Spleen (tissue), 11 donors: Measurements from ENCODE around the gene SYTL1. TPM values are rescaled to one million over a fixed set of nuclear protein-coding genes. Genes with fewer than 3 reads are reported as not detected.
A peak's percentile ranks its signal among the peaks of the same experiment; 100 is the strongest.

Experiments used
- DNase-seq: peaks from one replicate; pipeline ENCODE4 v3.0.0-alpha.2; 2020
- H3K27ac ChIP-seq, 8 donors: fragments of 200-600 bp; sonication (generic) in 7 of 8; 1 replicate in 4 of 8; 2 replicates in 4 of 8; pipeline versions ENCODE4 v1.5.0 to v1.8.0; 2016 to 2021; ENCODE audit warnings: inconsistent platforms in 4 of 8, mild to moderate bottlenecking in 4 of 8, moderate library complexity in 1 of 8
- H3K27me3 ChIP-seq, 7 donors: fragments of 200-600 bp; sonication (generic) in 6 of 7; replicated peaks in 1 of 7; 1 replicate in 4 of 7; 2 replicates in 3 of 7; pipeline versions ENCODE4 v1.5.0 to v1.8.0; 2016 to 2021; ENCODE audit warnings: inconsistent platforms in 3 of 7, mild to moderate bottlenecking in 1 of 7
- H3K36me3 ChIP-seq, 6 donors: fragments of 200-600 bp; sonication (generic) in 5 of 6; 1 replicate in 4 of 6; 2 replicates in 2 of 6; pipeline versions ENCODE4 v1.5.0 to v1.8.0; 2016 to 2021; ENCODE audit warnings: inconsistent platforms in 2 of 6
- H3K4me1 ChIP-seq, 6 donors: fragments of 200-600 bp; sonication (generic) in 5 of 6; 1 replicate in 3 of 6; 2 replicates in 3 of 6; pipeline versions ENCODE4 v1.5.0 to v1.8.0; 2016 to 2021; ENCODE audit warnings: inconsistent platforms in 3 of 6
- H3K4me3 ChIP-seq, 8 donors: fragments of 200-600 bp; sonication (generic) in 7 of 8; 1 replicate in 4 of 8; 2 replicates in 4 of 8; pipeline versions ENCODE4 v1.5.0 to v1.8.0; 2016 to 2021; ENCODE audit warnings: inconsistent platforms in 4 of 8, mild to moderate bottlenecking in 4 of 8, moderate library complexity in 2 of 8
- H3K9me3 ChIP-seq, 8 donors: fragments of 200-600 bp; sonication (generic) in 7 of 8; 1 replicate in 4 of 8; 2 replicates in 4 of 8; pipeline versions ENCODE4 v1.5.0 to v1.8.0; 2016 to 2021; ENCODE audit warnings: inconsistent platforms in 4 of 8
- POLR2A ChIP-seq, 3 donors: fragments of 450-650 bp; IDR thresholded peaks; one replicate each; pipeline ENCODE4 v1.5.1; 2017; ENCODE audit warnings: antibody characterized with exemption in 3 of 3, mild to moderate bottlenecking in 1 of 3
- POLR2AphosphoS5 ChIP-seq, 3 donors: sonication (generic); formaldehyde crosslinking; IDR thresholded peaks; one replicate each; pipeline ENCODE4 v1.5.1; 2017; ENCODE audit warnings: antibody characterized with exemption in 3 of 3
- WGBS, 5 donors: extraction: QIAGEN DNeasy Blood & Tissue Kit in 3 of 5; methylation state at CpG; one replicate each; pipeline versions ENCODE4 v1.1.5 to v1.1.7; 2013 to 2018; 5-methylcytosine and 5-hydroxymethylcytosine counted together
- intact Hi-C: fragments of 100-400 bp; cut with DNase I; formaldehyde crosslinking; loops from one replicate; pipeline ENCODE4 v1.15.0; 2023; ENCODE audit warnings: low total_unique reads
- polyA plus RNA-seq, 3 donors: library from polyadenylated mRNA; stranded (reverse); fragments of 200-250 nt; gene quantifications; one replicate each; pipeline ENCODE4 v1.2.1, GENCODE V29; 2013
- total RNA-seq, 7 donors: library from RNA; depleted of rRNA in 3 of 7; stranded (reverse); fragments of >200 nt in 3 of 7; fragmentation: NEBNext Ultra II Directional in 4 of 7; extraction: Animal tissue kit (Norgen Biotek cat#: 25700) in 4 of 7; gene quantifications; one replicate each; pipeline versions ENCODE4 v1.1.0 to v1.2.1, GENCODE V29; 2016 to 2021
- TF ChIP-seq, protein P1 (sequence below), 11 experiments: fragments of 200-600 bp in 7 of 11; fragments of 450-650 bp in 4 of 11; sonication (generic) in 4 of 11; IDR thresholded peaks in 8 of 11; conservative IDR thresholded peaks in 3 of 11; 1 replicate in 7 of 11; 2 replicates in 4 of 11; pipeline versions ENCODE4 v1.4.0 to v1.8.0; 2016 to 2021; ENCODE audit warnings: antibody characterized with exemption in 11 of 11, inconsistent platforms in 4 of 11, mild to moderate bottlenecking in 1 of 11
- donor health status: healthy with polysubstance abuse.
- donor health status: DM: no; HTN: no; CAD: no; lungs with moderate emphysema.
- donor health status: DM: no; HTN: no; CAD: no.
- donor health status: Bipolar disorder and iron deficiency.
- donor health status: healthy.
- donor health status: DM: no; HTN: no; CAD: no.
- donor health status: DM: yes; HTN: yes; CAD: no.

SYTL1 gene
- total and polyA plus RNA-seq, 10 donors: 54.9 to 208 (median 76.4) TPM

DNA sequence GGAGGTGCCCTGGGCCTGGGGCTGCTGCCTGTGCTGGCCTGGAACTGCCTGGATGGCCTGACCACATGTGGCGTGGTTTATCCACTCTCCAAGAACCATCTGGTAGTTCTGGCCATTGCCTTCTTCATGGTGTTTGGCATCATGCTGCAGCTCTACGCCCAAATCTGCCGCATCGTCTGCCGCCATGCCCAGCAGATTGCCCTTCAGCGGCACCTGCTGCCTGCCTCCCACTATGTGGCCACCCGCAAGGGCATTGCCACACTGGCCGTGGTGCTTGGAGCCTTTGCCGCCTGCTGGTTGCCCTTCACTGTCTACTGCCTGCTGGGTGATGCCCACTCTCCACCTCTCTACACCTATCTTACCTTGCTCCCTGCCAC, 52.4 kb downstream of the SYTL1 start:
- DNase-seq: no peak
- no peak overlapping the region for H3K27ac ChIP-seq
- peaks cover 17 to 66% (median 35%) of the 10 kb centered on the region in 6 donors for H3K4me1 ChIP-seq
- 94 to 96% (median 95%) methylated on average over 9 of the region's 9 CpGs for WGBS, 5 donors
- H3K27me3 ChIP-seq: peaks cover 0 to 13% (median 0%) of the 10 kb centered on the region in 7 donors
- intact Hi-C loops: loop anchor here (5.0 kb wide), 1 partner anchor 37 kb away; no protein-coding TSS in a partner anchor
- no peaks in the 10 kb centered on the region for H3K36me3 ChIP-seq
- TF ChIP-seq POLR2A (IDR thresholded peaks at IDR 0.05) (no peak), POLR2AphosphoS5 (IDR thresholded peaks at IDR 0.05) (peak in 1 of 3 donors; percentile 59)
- TF ChIP-seq, protein P1, sequence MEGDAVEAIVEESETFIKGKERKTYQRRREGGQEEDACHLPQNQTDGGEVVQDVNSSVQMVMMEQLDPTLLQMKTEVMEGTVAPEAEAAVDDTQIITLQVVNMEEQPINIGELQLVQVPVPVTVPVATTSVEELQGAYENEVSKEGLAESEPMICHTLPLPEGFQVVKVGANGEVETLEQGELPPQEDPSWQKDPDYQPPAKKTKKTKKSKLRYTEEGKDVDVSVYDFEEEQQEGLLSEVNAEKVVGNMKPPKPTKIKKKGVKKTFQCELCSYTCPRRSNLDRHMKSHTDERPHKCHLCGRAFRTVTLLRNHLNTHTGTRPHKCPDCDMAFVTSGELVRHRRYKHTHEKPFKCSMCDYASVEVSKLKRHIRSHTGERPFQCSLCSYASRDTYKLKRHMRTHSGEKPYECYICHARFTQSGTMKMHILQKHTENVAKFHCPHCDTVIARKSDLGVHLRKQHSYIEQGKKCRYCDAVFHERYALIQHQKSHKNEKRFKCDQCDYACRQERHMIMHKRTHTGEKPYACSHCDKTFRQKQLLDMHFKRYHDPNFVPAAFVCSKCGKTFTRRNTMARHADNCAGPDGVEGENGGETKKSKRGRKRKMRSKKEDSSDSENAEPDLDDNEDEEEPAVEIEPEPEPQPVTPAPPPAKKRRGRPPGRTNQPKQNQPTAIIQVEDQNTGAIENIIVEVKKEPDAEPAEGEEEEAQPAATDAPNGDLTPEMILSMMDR (IDR thresholded peaks at IDR 0.05 in 8 of 11, conservative IDR thresholded peaks at IDR 0.05 in 3 of 11): no peak
- H3K9me3 ChIP-seq: no peaks in the 10 kb centered on the region
- H3K4me3 ChIP-seq: no peak overlapping the region

DNA sequence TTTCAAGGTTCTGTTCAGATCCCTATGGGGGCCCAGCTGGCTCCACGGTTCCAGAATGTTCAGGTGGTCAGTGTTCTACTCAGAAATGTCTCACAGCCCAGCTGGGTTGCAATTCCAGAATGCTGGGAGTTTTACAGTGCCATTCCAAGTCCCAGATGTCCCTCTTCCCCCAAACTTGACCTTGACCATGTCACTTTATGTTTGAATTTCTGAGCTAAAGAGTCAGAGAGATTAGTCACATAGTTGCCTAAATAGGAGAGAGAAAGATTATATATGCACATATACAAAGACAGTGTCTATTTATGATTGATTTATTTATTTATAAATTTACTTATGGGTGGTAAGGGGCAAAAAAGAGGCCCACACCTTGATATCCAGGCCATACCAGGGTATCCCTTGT, 53.1 kb downstream of the SYTL1 start:
- no peak overlapping the region for H3K27ac ChIP-seq
- no peak for TF ChIP-seq POLR2A (IDR thresholded peaks at IDR 0.05)
- TF ChIP-seq, protein P1 (IDR thresholded peaks at IDR 0.05 in 8 of 11, conservative IDR thresholded peaks at IDR 0.05 in 3 of 11): no peak
- TF ChIP-seq POLR2AphosphoS5 (IDR thresholded peaks at IDR 0.05): no peak
- no peak overlapping the region for H3K4me3 ChIP-seq
- no peaks in the 10 kb centered on the region for H3K9me3 ChIP-seq
- DNase-seq: no peak
- H3K4me1 ChIP-seq: peaks cover 17 to 72% (median 34%) of the 10 kb centered on the region in 6 donors
- H3K27me3 ChIP-seq: peaks cover 0 to 13% (median 0%) of the 10 kb centered on the region in 7 donors
- 58 to 92% (median 83%) methylated on average over 1 of the region's 1 CpG for WGBS, 5 donors
- no peaks in the 10 kb centered on the region for H3K36me3 ChIP-seq
- intact Hi-C loops: loop anchor here (5.0 kb wide), 1 partner anchor 38 kb away; no protein-coding TSS in a partner anchor

DNA sequence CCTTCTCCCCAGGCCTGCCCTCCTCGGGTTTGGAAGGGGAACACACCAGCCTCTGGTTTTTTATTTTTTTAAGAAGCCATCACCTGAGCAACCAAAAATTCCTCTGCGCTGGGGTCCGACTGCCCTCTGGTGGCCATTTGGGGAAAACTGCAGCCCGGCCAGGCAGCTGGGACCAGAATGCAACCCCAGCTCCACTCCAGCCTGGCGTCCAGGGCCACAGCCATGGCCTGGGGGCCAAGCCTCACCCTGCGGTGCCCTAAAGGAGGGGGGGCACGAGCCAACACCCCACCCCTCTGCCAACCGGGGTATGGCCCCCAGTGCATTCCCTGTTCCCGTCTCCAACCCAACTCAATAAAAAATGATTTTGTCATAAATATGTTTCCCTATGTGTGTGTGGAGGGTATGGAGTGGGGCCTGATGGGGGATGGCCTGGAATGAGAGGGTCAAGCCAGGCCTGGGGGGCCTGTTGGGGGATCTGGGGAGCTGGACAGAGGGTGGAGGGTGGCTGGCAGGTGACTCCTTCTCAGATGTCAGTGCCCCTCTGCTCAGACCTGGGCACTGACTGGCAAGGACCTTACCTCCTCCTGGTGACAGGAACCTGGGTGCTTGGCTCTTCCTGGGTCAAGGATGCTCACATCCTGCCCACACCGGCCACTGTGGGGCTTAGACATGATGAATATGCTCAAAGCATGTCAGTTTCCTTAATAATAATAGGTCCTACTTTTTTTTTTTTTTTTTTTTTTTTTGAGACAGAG, 53.8 kb downstream of the SYTL1 start:
- peaks cover 0 to 13% (median 0%) of the 10 kb centered on the region in 7 donors for H3K27me3 ChIP-seq
- no peak overlapping the region for H3K4me3 ChIP-seq
- intact Hi-C loops: no loop called here
- no peaks in the 10 kb centered on the region for H3K9me3 ChIP-seq
- no peaks in the 10 kb centered on the region for H3K36me3 ChIP-seq
- 7 to 12% (median 7%) methylated on average over 10 of the region's 10 CpGs for WGBS, 5 donors
- peak overlapping the region in 1 of 8 donors; percentile 27 for H3K27ac ChIP-seq
- TF ChIP-seq POLR2A (IDR thresholded peaks at IDR 0.05) (no peak), POLR2AphosphoS5 (IDR thresholded peaks at IDR 0.05) (peak; percentile 51 to 77 (median 53))
- TF ChIP-seq, protein P1 (IDR thresholded peaks at IDR 0.05 in 8 of 11, conservative IDR thresholded peaks at IDR 0.05 in 3 of 11): peak; percentile 88 to 98 (median 96)
- peak; percentile 92 for DNase-seq
- peaks cover 17 to 79% (median 33%) of the 10 kb centered on the region in 6 donors for H3K4me1 ChIP-seq

GRCh38 chr1:27397110-27397509, 55.3 kb downstream of the SYTL1 start:
- Histone ChIP-seq H3K4me3 (no peak overlapping the region), H3K9me3 (no peaks in the 10 kb centered on the region), H3K36me3 (no peaks in the 10 kb centered on the region), H3K27me3 (peaks cover 0 to 1% (median 0%) of the 10 kb centered on the region in 7 donors), H3K27ac (no peak overlapping the region), H3K4me1 (peaks cover 16 to 82% (median 30%) of the 10 kb centered on the region in 6 donors)
- WGBS, 5 donors: 77 to 98% (median 90%) methylated on average over 2 to 3 of the region's 3 CpGs
- DNase-seq: no peak
- intact Hi-C loops: no loop called here
- TF ChIP-seq, protein P1 (IDR thresholded peaks at IDR 0.05 in 8 of 11, conservative IDR thresholded peaks at IDR 0.05 in 3 of 11): no peak
- TF ChIP-seq POLR2AphosphoS5 (IDR thresholded peaks at IDR 0.05): no peak
- TF ChIP-seq POLR2A (IDR thresholded peaks at IDR 0.05): no peak
